Measurements from ENCODE around the gene SOX1. TPM values are rescaled to one million over a fixed set of nuclear protein-coding genes. Genes with fewer than 3 reads are reported as not detected.

Gene SOX1
- total RNA-seq, 1 donor from 2014 or later: 3.3 TPM

- peaks cover 63% of the 10 kb centered on the region for H3K27me3 ChIP-seq
- H3K9me3 ChIP-seq (ENCODE audit: low read depth): no peaks in the 10 kb centered on the region
- H3F3A ChIP-seq (ENCODE audit: low read depth): peaks cover 54% of the 10 kb centered on the region
- H4K20me1 ChIP-seq (ENCODE audit: low read depth): no peaks in the 10 kb centered on the region
- H3K4me1 ChIP-seq: peaks cover 65% of the 10 kb centered on the region
- Mint-ChIP-seq H3K9me3 (peaks cover 3% of the 10 kb centered on the region), H3K27me3 (ENCODE audit: insufficient read depth, low read depth) (peaks cover 11% of the 10 kb centered on the region), H3K4me3 (peak overlapping the region; percentile 85), H3K27ac (peak overlapping the region; percentile 97), H3K36me3 (peaks cover 3% of the 10 kb centered on the region), H3K4me1 (peaks cover 66% of the 10 kb centered on the region)
- no peaks in the 10 kb centered on the region for H3K36me3 ChIP-seq
- H3K79me2 ChIP-seq (ENCODE audit: low read depth): no peaks in the 10 kb centered on the region
- peak overlapping the region; percentile 95 for H3K4me2 ChIP-seq
- H3K4me3 ChIP-seq: peak overlapping the region; percentile 55
- H3K9ac ChIP-seq: no peak overlapping the region
- no peak overlapping the region for H2AFZ ChIP-seq (replicated peaks)
- DNase-seq (ENCODE audit: low spot score): peak; percentile 78
- peak overlapping the region; percentile 71 for H3K27ac ChIP-seq
- TF ChIP-seq EZH2 (IDR thresholded peaks at IDR 0.05) (peak; percentile 8), CTCF (IDR thresholded peaks at IDR 0.05) (no peak)
These were observed 38.9 kb downstream of the SOX1 start for GRCh38 chr13:112105892-112106291.

- peak overlapping the region; percentile 55 for H3K4me3 ChIP-seq
- peaks cover 56% of the 10 kb centered on the region for H3K27me3 ChIP-seq
- H4K20me1 ChIP-seq (ENCODE audit: low read depth): no peaks in the 10 kb centered on the region
- H3K27me3 Mint-ChIP-seq (ENCODE audit: insufficient read depth, low read depth): peaks cover 11% of the 10 kb centered on the region
- peak overlapping the region; percentile 71 for H3K27ac ChIP-seq
- no peaks in the 10 kb centered on the region for H3K9me3 ChIP-seq (ENCODE audit: low read depth)
- H3K4me3 Mint-ChIP-seq: peak overlapping the region; percentile 85
- H3K4me2 ChIP-seq: peak overlapping the region; percentile 95
- no peaks in the 10 kb centered on the region for H3K9me3 Mint-ChIP-seq
- peaks cover 52% of the 10 kb centered on the region for H3F3A ChIP-seq (ENCODE audit: low read depth)
- H3K4me1 ChIP-seq: peaks cover 58% of the 10 kb centered on the region
- no peak overlapping the region for H3K9ac ChIP-seq
- peak overlapping the region; percentile 97 for H3K27ac Mint-ChIP-seq
- H2AFZ ChIP-seq (replicated peaks): no peak overlapping the region
- no peaks in the 10 kb centered on the region for H3K36me3 ChIP-seq
- H3K79me2 ChIP-seq (ENCODE audit: low read depth): no peaks in the 10 kb centered on the region
- peak; percentile 88 for DNase-seq (ENCODE audit: low spot score)
- H3K36me3 Mint-ChIP-seq: peaks cover 3% of the 10 kb centered on the region
- peaks cover 66% of the 10 kb centered on the region for H3K4me1 Mint-ChIP-seq
- TF ChIP-seq EZH2 (IDR thresholded peaks at IDR 0.05) (no peak), CTCF (IDR thresholded peaks at IDR 0.05) (no peak), EZH2phosphoT487 (IDR thresholded peaks at IDR 0.05) (no peak)
These were observed 39.7 kb downstream of the SOX1 start for GRCh38 chr13:112106478-112107141.

GRCh38 chr13:112107289-112107688 is 40.3 kb downstream of the SOX1 start:
- Histone ChIP-seq H3F3A (ENCODE audit: low read depth) (peaks cover 47% of the 10 kb centered on the region), H3K27me3 (peaks cover 49% of the 10 kb centered on the region), H3K9me3 (ENCODE audit: low read depth) (no peaks in the 10 kb centered on the region), H3K9ac (no peak overlapping the region), H3K4me3 (peak overlapping the region; percentile 55), H2AFZ (replicated peaks) (no peak overlapping the region), H3K27ac (no peak overlapping the region), H3K79me2 (ENCODE audit: low read depth) (no peaks in the 10 kb centered on the region), H4K20me1 (ENCODE audit: low read depth) (no peaks in the 10 kb centered on the region), H3K4me1 (peaks cover 51% of the 10 kb centered on the region), H3K4me2 (peak overlapping the region; percentile 95), H3K36me3 (no peaks in the 10 kb centered on the region)
- no peaks in the 10 kb centered on the region for H3K9me3 Mint-ChIP-seq
- TF ChIP-seq EZH2phosphoT487 (IDR thresholded peaks at IDR 0.05): no peak
- no peak for TF ChIP-seq CTCF (IDR thresholded peaks at IDR 0.05)
- TF ChIP-seq EZH2 (IDR thresholded peaks at IDR 0.05): no peak
- peaks cover 66% of the 10 kb centered on the region for H3K4me1 Mint-ChIP-seq
- H3K27me3 Mint-ChIP-seq (ENCODE audit: insufficient read depth, low read depth): peaks cover 8% of the 10 kb centered on the region
- DNase-seq (ENCODE audit: low spot score): no peak
- peaks cover 3% of the 10 kb centered on the region for H3K36me3 Mint-ChIP-seq
- peak overlapping the region; percentile 97 for H3K27ac Mint-ChIP-seq
- H3K4me3 Mint-ChIP-seq: peak overlapping the region; percentile 85
